Activated T-helper 1 cell treated with anti-CD3 and anti-CD28 coated beads, Interleukin-2, amount 50 U/mL, for 16 hours (primary cell): Measurements from ENCODE around the gene ELF5.

ENCODE experiments used
- DNase-seq, 2 donors: peaks; one replicate each; pipeline ENCODE4 v3.0.0-alpha.2; 2020; ENCODE audit warnings: low read depth in 1 of 2, low spot score in 1 of 2

ELF5 gene

GRCh38 chr11:34454308-34455032 is 59.1 kb downstream of the ELF5 start:
- no peak for DNase-seq

- no peak for DNase-seq
Measured at GRCh38 chr11:34451053-34451452, 62.5 kb downstream of the ELF5 start.

DNA sequence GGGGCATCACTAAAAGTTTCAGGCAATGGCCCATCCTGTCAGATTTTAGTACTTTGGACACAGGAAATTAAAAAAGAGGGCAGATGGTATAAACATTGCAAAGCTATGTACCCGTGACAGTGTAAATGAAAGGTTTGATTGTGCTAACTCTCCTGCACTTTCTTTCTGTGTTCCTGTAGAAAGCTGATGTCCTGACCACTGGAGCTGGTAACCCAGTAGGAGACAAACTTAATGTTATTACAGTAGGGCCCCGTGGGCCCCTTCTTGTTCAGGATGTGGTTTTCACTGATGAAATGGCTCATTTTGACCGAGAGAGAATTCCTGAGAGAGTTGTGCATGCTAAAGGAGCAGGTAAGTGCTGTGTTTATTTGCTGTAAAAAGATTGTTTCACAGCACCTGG is 64.6 kb downstream of the ELF5 start:
- DNase-seq, result no peak

DNA sequence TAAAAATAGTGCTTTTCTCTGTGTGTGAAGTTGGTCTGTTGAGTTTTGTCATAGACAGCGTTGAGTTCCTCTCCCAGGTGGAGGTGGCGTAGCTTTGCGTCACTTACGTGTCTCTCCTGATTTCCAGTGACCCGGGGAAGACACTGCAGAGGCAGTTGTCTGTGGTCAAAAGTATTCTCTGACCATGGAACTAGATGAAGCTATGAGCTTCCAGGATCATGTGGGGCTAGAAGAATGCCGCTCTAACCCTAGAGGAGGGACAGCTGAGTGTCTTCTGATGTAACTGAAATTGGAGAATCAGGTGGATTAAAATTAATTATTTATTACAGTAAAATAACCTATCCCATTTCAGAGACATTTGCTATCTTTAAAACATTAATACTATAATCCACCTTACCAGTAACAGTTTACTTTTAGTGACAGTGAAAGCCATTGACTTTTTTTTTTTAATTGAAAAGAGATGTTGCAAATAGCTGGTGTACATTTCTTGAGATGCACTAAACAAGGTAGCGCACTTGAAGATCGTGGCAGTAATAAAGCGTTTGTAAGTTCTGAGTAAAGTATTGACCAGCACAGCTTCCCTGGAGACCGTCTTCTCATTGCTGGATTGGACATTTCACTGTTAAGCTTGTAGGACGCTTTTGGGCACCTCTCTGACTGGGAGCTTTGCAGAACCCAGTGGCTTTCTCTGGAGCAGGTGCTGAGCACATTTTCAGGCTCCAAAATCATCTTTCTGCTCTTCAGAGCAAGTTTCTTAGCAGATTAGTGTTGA is 65.2 kb downstream of the ELF5 start:
- no peak for DNase-seq

DNA sequence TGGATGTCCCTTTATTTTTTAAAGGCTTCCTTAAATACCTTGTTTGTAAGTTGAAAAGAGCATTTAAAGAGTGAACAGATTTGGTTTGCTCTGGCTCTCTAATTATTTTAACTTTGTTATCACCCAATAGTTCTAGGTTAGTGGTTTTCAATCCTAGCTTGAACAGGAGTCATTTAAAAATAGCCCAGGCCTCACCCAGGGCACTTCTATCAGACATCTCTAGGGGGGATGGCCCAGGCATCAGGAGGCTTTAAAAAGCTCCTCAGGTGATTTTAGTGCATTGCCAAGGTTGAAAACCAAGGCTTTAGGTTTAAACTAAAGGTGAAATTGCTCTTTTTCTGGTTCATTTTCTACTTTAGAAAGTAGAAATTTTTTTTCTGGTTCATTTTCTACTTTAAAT is 66.5 kb downstream of the ELF5 start:
- no peak for DNase-seq

- DNase-seq, result no peak
Measured at GRCh38 chr11:34446386-34446785, 67.2 kb downstream of the ELF5 start.

GRCh38 chr11:34445956-34446355 is 67.6 kb downstream of the ELF5 start:
- DNase-seq, result no peak

DNA sequence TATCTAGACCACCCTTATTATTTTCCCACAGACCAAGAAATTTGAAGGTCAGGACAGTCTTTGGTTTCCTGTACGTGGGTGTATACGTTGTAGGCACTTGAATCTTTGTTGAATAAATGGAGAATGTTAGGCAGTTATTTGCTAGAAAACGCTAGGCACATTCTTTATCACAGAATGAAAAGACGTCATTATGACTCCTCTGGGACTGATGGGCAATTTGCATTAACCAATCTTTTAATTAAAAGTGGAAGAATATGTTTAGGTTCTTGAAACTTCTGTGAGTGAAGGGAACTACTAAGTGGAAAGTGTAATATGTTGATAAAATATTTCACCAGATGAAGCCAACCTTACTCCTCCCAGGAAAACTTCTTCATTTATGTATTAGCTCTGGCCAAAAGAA is 69.2 kb downstream of the ELF5 start:
- no peak for DNase-seq

GRCh38 chr11:34443136-34443535 is 70.5 kb downstream of the ELF5 start:
- DNase-seq, result no peak

DNA sequence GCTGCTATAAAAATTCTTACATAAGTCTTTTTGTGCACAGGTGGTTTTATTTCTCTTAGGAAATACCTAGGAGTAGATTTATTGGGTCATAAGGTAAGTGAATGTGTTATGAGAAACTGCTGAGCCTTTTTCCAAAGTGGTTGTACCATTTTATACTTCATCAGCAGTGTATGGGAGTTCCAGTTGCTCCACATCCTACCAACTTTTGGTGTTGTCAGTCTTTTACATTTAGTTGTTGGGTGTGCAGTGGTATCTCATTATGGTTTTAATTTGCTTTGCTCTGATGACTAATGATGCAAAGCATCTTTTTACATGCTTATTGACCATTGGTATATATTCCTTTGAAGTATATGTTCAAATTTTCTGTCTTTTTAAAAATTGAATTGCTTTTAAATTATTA is 71.8 kb downstream of the ELF5 start:
- DNase-seq, result no peak

DNA sequence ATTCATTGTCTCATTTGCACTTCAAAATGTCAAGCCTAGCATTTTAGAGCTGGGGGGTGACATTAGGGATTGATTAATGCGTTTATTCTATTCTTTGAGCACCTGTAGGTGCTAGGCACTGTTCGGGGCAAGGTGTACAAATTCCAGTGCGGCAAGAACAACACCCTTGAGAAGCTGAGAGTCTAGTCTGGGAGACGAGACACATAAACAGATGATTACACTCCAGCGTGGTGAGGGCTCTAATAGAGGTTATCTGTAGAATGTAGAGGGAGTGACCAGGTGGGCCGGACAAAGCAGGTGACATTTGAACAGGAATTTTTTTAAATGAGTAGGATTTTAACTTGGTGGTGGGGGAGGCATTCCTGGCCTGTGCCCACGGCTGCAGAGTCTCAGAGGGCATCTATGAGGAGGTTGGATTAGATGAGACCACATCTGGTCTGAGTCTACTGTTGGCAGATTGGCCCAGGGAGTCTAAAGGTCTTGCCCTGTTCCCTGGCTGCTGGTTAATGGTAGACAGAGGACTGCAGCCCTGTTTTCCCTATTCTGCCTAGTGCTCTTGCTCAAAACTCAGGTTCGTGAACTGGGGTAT is 73.9 kb downstream of the ELF5 start:
- DNase-seq, result no peak

DNA sequence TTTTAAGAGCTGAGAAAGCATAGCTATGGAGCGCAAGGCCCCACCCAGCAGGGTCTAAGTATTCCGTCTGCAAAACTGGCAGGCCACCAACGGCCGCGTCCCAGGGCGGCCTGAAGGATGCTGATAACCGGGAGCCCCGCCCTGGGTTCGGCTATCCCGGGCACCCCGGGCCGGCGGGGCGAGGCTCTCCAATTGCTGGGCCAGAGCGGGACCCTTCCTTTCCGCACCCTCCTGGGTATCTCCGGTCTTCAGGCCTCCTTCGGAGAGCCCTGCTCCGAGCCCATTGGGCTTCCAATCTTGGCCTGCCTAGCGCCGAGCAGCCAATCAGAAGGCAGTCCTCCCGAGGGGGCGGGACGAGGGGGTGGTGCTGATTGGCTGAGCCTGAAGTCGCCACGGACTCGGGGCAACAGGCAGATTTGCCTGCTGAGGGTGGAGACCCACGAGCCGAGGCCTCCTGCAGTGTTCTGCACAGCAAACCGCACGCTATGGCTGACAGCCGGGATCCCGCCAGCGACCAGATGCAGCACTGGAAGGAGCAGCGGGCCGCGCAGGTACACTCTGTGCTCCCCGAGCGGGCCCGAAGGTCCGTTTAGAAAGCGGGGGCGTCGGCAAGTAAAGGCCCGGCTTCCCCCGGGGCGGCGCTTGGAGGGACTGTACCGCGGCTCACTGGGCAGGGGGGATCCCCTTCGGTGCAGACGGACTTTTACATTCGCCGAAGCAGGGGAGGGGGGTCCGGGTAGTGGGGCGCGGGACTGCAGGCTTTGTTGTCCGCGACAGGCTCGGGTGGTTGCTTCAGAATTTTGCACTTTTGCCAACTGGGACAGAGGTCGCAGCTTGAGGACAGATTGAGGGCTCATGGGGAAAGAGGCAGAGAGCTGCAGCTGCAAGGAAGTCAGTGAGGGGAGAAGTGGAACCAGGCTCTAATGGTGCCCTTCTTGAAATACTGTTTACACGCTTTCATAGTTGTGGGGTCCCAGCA is 74.8 kb downstream of the ELF5 start, which contains the start of gene CAT:
CAT (plus strand) TSS at position 406 of the 979 bp plus-strand sequence; CDS start at position 486, 80 bp downstream.
- peak; percentile 95 to 96 for DNase-seq

DNA sequence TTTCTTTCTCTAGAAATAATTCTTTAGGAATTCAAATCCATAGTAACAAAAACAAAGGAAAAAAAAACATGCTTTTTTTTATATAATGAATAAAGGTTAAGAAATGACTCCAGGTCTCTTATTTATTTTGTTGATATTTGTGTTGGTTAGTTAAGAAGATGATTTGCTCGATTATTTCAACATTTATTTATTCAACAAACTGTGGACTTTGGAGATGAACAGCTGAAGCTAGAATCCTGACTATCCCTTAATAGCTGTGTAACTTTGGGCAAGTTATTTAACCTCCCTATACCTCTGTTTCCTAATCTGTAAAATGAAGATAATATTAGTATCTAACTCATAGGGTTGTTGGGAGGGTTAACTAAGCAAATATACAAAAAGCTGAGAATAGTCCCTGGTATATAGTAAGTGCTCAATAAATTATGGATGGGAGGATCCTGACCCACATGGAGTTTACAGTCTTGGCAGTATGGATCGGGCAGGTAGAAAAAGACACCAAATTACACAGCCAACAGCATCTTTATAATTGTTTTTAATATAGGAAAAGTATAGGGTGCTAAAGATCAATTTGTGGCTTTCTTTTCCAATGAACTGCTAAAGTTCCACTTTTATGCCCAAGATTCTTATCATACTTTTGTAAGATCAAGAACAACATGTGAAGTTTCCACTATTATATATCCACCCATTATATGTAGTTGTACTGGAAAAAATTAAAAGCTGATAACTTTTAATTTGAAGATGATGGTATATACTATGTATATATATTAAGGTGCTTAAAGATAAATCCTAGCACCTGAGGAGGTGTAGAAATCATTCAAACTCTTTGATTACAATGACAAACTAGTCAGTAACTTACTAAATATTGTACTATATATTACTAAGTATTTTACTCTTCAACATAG is 76.1 kb downstream of the ELF5 start:
- no peak for DNase-seq

GRCh38 chr11:34433899-34434298 is 79.7 kb downstream of the ELF5 start:
- DNase-seq, result no peak

DNA sequence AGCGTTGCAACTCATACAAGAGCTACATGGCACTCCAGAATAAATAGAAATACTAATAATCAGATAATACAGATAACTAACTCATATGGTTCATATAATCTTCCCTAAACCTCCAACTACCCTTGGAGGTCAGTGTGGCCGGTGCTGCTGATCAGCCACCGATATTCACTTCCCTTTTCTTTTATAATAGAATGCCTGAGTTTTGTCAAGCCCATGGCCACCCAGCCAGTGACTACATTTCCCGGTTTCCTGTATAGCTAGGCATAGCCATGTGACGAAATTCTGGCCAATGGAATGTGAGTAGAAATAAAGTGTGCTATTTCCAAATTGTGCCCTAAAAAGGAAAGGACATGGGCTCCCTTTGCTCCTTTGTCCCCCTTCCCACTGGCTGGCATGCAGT is 80.8 kb downstream of the ELF5 start:
- no peak for DNase-seq

DNA sequence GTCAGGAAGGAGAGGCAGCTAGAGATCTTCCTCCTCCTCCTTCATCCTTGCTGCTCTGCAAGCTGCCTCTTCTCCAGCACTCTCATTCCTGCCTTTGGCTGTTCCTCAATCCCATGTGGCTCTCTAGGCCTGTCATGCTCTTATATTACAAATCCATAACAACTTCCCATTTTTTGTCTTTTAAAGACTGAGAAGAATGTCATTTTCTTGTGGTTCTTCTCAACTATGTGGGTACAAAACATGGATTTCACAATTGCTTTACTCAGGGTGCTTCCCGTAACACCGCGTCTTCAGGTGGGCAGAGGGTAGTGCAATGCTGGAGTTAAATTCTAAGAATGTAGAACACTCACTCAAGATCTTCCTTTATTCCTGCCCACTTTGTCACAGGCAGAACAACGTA is 81.6 kb downstream of the ELF5 start:
- no peak for DNase-seq
